ENCODE measurements around the gene LRP1B. TPM values are rescaled to one million over a fixed set of nuclear protein-coding genes. Genes with fewer than 3 reads are reported as not detected.

Gene LRP1B
- total RNA-seq, 1 donor from 2014 or later = 8.8 TPM

DNA sequence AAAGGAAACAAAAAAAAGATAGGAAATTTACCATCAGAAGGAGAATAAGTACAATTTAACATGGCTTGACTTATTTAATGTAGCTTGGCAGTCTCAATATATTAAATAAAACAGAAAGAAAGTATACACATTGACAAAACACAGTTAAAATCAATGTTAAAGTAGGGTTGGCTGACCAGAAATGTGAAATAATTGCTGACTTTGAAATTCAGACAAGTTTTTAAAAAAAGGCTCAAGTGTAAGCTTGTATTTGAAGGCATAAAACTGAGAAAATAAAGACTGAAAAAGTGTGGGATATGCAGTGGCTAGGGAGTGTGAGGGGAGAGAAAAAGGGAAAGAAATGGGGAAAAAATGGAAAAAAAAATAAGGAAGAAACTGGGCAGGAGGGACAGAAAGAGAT lies 665.8 kb downstream of the LRP1B start:
- Histone ChIP-seq H3K36me3 (no peaks in the 10 kb centered on the region), H3K9me3 (no peaks in the 10 kb centered on the region), H3K4me3 (no peak overlapping the region), H3K4me1 (no peaks in the 10 kb centered on the region), H3K27me3 (no peaks in the 10 kb centered on the region), H3K27ac (no peak overlapping the region)
- DNase-seq (ENCODE audit: extremely low spot score in 2 of 2) = no peak
- TF ChIP-seq, protein P1, sequence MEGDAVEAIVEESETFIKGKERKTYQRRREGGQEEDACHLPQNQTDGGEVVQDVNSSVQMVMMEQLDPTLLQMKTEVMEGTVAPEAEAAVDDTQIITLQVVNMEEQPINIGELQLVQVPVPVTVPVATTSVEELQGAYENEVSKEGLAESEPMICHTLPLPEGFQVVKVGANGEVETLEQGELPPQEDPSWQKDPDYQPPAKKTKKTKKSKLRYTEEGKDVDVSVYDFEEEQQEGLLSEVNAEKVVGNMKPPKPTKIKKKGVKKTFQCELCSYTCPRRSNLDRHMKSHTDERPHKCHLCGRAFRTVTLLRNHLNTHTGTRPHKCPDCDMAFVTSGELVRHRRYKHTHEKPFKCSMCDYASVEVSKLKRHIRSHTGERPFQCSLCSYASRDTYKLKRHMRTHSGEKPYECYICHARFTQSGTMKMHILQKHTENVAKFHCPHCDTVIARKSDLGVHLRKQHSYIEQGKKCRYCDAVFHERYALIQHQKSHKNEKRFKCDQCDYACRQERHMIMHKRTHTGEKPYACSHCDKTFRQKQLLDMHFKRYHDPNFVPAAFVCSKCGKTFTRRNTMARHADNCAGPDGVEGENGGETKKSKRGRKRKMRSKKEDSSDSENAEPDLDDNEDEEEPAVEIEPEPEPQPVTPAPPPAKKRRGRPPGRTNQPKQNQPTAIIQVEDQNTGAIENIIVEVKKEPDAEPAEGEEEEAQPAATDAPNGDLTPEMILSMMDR (IDR thresholded peaks at IDR 0.05) = no peak
- no peak for TF ChIP-seq POLR2A (IDR thresholded peaks at IDR 0.05)
- no peak for TF ChIP-seq POLR2AphosphoS5 (IDR thresholded peaks at IDR 0.05; ENCODE audit: insufficient read depth in 1 of 2, low read depth in 1 of 2)
- intact Hi-C loops (cut with DNase I) = loop anchor here (5.0 kb wide), 1 partner anchor 1262 kb away; no protein-coding TSS in a partner anchor

DNA sequence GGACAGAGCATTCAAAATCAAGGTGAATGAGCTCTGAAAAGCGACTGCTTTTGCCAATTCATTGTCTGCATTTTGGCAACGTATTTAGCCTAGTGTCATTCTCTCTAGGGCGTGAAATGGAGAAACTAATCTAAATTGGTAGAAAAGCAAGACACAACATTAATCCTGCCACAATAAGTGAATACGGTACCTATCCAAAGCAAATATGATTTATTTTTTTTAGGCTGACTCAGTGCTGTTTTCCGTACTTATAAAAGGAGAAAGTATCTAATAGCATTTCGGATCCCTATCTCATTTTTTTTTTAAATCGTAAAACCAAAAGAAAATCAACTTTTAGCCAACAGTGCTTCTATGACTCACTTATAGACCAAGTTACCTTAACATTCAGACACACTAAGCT lies 672.5 kb downstream of the LRP1B start:
- no peak for DNase-seq (ENCODE audit: extremely low spot score in 2 of 2)
- no peak overlapping the region for H3K4me3 ChIP-seq
- intact Hi-C loops (cut with DNase I) = no loop called here
- H3K4me1 ChIP-seq = no peaks in the 10 kb centered on the region
- H3K27me3 ChIP-seq = no peaks in the 10 kb centered on the region
- no peaks in the 10 kb centered on the region for H3K9me3 ChIP-seq
- no peak overlapping the region for H3K27ac ChIP-seq
- TF ChIP-seq, protein P1 (IDR thresholded peaks at IDR 0.05) = no peak
- TF ChIP-seq POLR2AphosphoS5 (IDR thresholded peaks at IDR 0.05; ENCODE audit: insufficient read depth in 1 of 2, low read depth in 1 of 2) (no peak), POLR2A (IDR thresholded peaks at IDR 0.05) (no peak)
- no peaks in the 10 kb centered on the region for H3K36me3 ChIP-seq

DNA sequence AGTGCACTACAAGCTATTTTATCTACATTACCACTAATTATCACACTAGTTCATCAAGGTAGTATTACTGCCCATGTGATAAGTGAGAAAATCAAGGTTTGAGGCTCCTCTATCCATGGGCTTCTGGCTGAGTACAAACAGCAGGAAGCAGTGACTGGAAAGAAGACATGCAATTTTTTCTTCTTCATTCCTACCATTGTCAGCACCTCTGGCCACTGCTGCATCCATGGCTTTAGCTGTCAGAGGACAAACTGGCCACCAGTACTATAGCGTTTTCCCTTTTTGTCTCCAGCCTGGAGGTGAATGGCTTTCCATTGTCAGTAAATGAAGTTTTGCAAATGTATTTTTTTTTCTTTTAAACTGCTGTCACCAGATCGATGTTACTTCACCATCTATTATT lies 674.9 kb downstream of the LRP1B start:
- Histone ChIP-seq H3K4me3 (no peak overlapping the region), H3K27me3 (no peaks in the 10 kb centered on the region), H3K36me3 (no peaks in the 10 kb centered on the region), H3K27ac (no peak overlapping the region), H3K9me3 (no peaks in the 10 kb centered on the region), H3K4me1 (no peaks in the 10 kb centered on the region)
- intact Hi-C loops (cut with DNase I) = no loop called here
- no peak for TF ChIP-seq POLR2AphosphoS5 (IDR thresholded peaks at IDR 0.05; ENCODE audit: insufficient read depth in 1 of 2, low read depth in 1 of 2)
- no peak for TF ChIP-seq POLR2A (IDR thresholded peaks at IDR 0.05)
- TF ChIP-seq, protein P1 (IDR thresholded peaks at IDR 0.05) = no peak
- DNase-seq (ENCODE audit: extremely low spot score in 2 of 2) = no peak

DNA sequence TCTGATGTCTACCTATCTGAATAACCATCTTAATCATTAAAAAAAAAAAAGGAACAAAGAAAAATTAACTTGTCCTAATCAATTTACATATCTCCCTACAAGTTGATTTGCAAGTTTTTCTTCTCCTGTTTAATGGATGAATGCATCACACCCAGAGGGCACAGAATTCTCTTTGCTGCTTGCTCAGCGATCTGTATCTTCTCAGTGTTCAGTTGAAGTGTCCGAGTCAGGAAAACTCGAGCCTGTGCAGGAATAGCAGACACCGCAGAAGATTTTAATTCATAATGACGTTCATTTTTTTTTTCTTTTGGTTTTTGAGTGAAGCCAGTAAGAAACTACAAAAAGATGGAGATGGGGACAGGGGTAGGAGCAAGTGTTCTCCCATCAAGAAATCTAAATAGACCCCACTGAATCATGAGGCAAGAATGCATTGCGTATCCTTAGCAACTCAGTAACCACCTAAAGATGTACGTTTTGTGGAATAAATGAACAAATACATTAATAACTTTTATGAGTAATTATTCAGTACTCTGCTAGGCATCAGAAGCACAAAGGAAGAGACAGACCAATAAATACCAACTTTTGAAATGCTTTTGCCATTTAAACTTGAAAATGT lies 675.5 kb downstream of the LRP1B start:
- no peaks in the 10 kb centered on the region for H3K36me3 ChIP-seq
- no peak overlapping the region for H3K27ac ChIP-seq
- no peak overlapping the region for H3K4me3 ChIP-seq
- no peak for TF ChIP-seq POLR2A (IDR thresholded peaks at IDR 0.05)
- no peak for TF ChIP-seq POLR2AphosphoS5 (IDR thresholded peaks at IDR 0.05; ENCODE audit: insufficient read depth in 1 of 2, low read depth in 1 of 2)
- TF ChIP-seq, protein P1 (IDR thresholded peaks at IDR 0.05) = no peak
- no peaks in the 10 kb centered on the region for H3K27me3 ChIP-seq
- no peaks in the 10 kb centered on the region for H3K9me3 ChIP-seq
- intact Hi-C loops (cut with DNase I) = no loop called here
- H3K4me1 ChIP-seq = no peaks in the 10 kb centered on the region
- DNase-seq (ENCODE audit: extremely low spot score in 2 of 2) = no peak

DNA sequence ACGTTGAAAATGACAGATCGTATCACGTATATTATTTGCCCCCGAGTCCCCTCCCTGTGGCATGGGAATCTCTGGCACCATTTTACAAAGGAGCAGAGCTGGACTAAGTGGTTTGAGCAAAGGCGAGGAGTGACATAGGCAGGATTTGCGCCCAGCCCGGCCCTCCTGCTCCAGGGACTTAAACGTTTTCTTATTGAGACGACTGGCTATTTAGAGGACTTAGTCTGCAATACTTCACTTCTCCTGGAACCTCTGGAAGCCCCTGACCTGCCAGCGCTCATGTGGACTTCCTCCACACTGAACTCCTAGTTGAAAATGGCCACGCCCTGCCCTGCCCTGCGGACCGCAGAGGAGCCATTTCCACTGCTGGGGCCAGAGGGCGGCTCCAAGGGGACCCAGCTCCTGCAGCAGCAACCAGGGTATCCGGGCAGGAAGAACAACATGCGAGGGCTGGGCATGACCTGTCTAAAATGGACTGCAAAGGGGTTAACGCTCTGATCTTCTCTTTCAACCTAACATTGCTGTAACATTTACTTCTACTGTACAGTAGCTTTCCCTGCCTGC lies 690.7 kb downstream of the LRP1B start:
- intact Hi-C loops (cut with DNase I) = loop anchor here (10.0 kb wide), 1 partner anchor 1895 kb away; no protein-coding TSS in a partner anchor
- Histone ChIP-seq H3K27ac (no peak overlapping the region), H3K9me3 (no peaks in the 10 kb centered on the region), H3K4me1 (no peaks in the 10 kb centered on the region), H3K4me3 (no peak overlapping the region), H3K27me3 (no peaks in the 10 kb centered on the region), H3K36me3 (no peaks in the 10 kb centered on the region)
- TF ChIP-seq POLR2A (IDR thresholded peaks at IDR 0.05) (no peak), POLR2AphosphoS5 (IDR thresholded peaks at IDR 0.05; ENCODE audit: insufficient read depth in 1 of 2, low read depth in 1 of 2) (no peak)
- TF ChIP-seq, protein P1 (IDR thresholded peaks at IDR 0.05) = no peak
- no peak for DNase-seq (ENCODE audit: extremely low spot score in 2 of 2)

All from vagina (tissue), 2 donors.